Neural progenitor cell (in vitro differentiated cells): ENCODE measurements around the gene CELF4. TPM values are rescaled to one million over a fixed set of nuclear protein-coding genes. Genes with fewer than 3 reads are reported as not detected.

Experiments used
- DNase-seq: peaks from one replicate; pipeline ENCODE4 v3.0.0-alpha.2; 2016; ENCODE audit warnings: low spot score
- H2AFZ ChIP-seq: fragments of 200-600 bp; sonication (generic); replicated peaks from 2 replicates; pipeline ENCODE4 v1.6.1; 2016; ENCODE audit warnings: antibody characterized with exemption
- H3F3A ChIP-seq: fragments of 200-600 bp; sonication (generic); 2 replicates; pipeline ENCODE4 v1.6.1; 2016; ENCODE audit warnings: antibody characterized with exemption, low read depth
- H3K27ac ChIP-seq: fragments of 200-600 bp; sonication (generic); 2 replicates; pipeline ENCODE4 v1.5.1; 2016; ENCODE audit warnings: mild to moderate bottlenecking
- H3K27me3 ChIP-seq: fragments of 200-600 bp; sonication (generic); 2 replicates; pipeline ENCODE4 v1.6.1; 2016; ENCODE audit warnings: mild to moderate bottlenecking, moderate library complexity
- H3K36me3 ChIP-seq: fragments of 200-600 bp; sonication (generic); 2 replicates; pipeline ENCODE4 v1.5.1; 2016
- H3K4me1 ChIP-seq: fragments of 200-600 bp; sonication (generic); 2 replicates; pipeline ENCODE4 v1.6.1; 2016; ENCODE audit warnings: mixed run types
- H3K4me2 ChIP-seq: fragments of 200-600 bp; sonication (generic); 2 replicates; pipeline ENCODE4 v1.6.1; 2016
- H3K4me3 ChIP-seq: fragments of 200-600 bp; sonication (generic); 2 replicates; pipeline ENCODE4 v1.5.1; 2016
- H3K79me2 ChIP-seq: fragments of 200-600 bp; sonication (generic); 2 replicates; pipeline ENCODE4 v1.6.1; 2016; ENCODE audit warnings: low read depth
- H3K9ac ChIP-seq: fragments of 200-600 bp; sonication (generic); 2 replicates; pipeline ENCODE4 v1.6.1; 2016
- H3K9me3 ChIP-seq: fragments of 200-600 bp; sonication (generic); 2 replicates; pipeline ENCODE4 v1.5.1; 2016; ENCODE audit warnings: low read depth
- H4K20me1 ChIP-seq: fragments of 200-600 bp; sonication (generic); 2 replicates; pipeline ENCODE4 v1.6.1; 2016; ENCODE audit warnings: low read depth
- H3K27ac Mint-ChIP-seq: 3 replicates; pipeline ENCODE4 v1.8.0; 2021; ENCODE audit warnings: mixed read lengths
- H3K27me3 Mint-ChIP-seq: 2 replicates; pipeline ENCODE4 v1.8.0; 2022; ENCODE audit warnings: low read depth, mild to moderate bottlenecking, inconsistent platforms, moderate library complexity, mixed read lengths; ENCODE audit not compliant: insufficient read depth
- H3K36me3 Mint-ChIP-seq: 3 replicates; pipeline ENCODE4 v1.8.0; 2021; ENCODE audit warnings: mixed read lengths
- H3K4me1 Mint-ChIP-seq: 3 replicates; pipeline ENCODE4 v1.8.0; 2021; ENCODE audit warnings: mixed read lengths
- H3K4me3 Mint-ChIP-seq: 3 replicates; pipeline ENCODE4 v1.8.0; 2021; ENCODE audit warnings: mild to moderate bottlenecking, moderate library complexity, mixed read lengths
- H3K9me3 Mint-ChIP-seq: 3 replicates; pipeline ENCODE4 v1.8.0; 2020; ENCODE audit warnings: mixed read lengths
- EZH2 ChIP-seq: fragments of 200-600 bp; sonication (generic); IDR thresholded peaks from 2 replicates; pipeline ENCODE4 v1.6.1; 2017; ENCODE audit warnings: antibody characterized with exemption, mild to moderate bottlenecking, moderate library complexity
- EZH2phosphoT487 ChIP-seq: fragments of 200-600 bp; sonication (generic); IDR thresholded peaks from 2 replicates; pipeline ENCODE4 v1.6.1; 2017; ENCODE audit warnings: antibody characterized with exemption
- total RNA-seq: library from RNA; depleted of rRNA; stranded (reverse); fragments of >200 nt; gene quantifications from 2 replicates; pipeline ENCODE4 v1.2.3, GENCODE V29; 2015; ENCODE audit warnings: low replicate concordance
- TF ChIP-seq, protein P1 (sequence below): fragments of 200-600 bp; sonication (generic); IDR thresholded peaks from 2 replicates; pipeline ENCODE4 v1.5.1; 2017; ENCODE audit warnings: antibody characterized with exemption, mild to moderate bottlenecking

The CELF4 gene
- total RNA-seq, 1 donor from 2014 or later: 1.8 TPM

DNA sequence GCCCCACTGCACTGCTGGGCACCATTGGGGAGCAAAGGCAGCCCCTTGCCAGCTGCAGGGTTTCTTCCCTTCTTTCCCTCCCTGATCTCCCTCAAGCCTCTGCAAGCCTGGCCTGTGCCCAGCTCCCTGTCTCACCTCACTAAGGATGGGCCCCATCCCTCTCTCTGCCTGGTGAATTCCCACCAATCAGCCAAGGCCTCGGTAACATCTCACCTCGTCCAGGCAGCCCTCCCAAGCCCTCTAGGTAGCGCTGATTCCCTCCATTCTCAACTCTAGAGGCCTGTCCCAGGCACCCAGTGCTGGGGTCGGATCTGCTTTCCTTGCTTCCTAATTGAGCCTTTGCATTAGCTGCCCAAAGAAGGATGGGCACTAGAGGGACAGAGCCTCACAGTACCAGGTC, 63.0 kb downstream of the CELF4 start:
- Histone ChIP-seq H3K9ac (no peak overlapping the region), H3K27ac (no peak overlapping the region), H3F3A (no peaks in the 10 kb centered on the region), H2AFZ (no peak overlapping the region), H3K9me3 (no peaks in the 10 kb centered on the region), H3K4me3 (no peak overlapping the region), H3K36me3 (no peaks in the 10 kb centered on the region), H3K79me2 (no peaks in the 10 kb centered on the region), H3K4me1 (peaks cover 5% of the 10 kb centered on the region), H3K27me3 (no peaks in the 10 kb centered on the region), H4K20me1 (no peaks in the 10 kb centered on the region), H3K4me2 (no peak overlapping the region)
- DNase-seq: no peak
- no peaks in the 10 kb centered on the region for H3K9me3 Mint-ChIP-seq
- H3K4me1 Mint-ChIP-seq: peaks cover 12% of the 10 kb centered on the region
- no peaks in the 10 kb centered on the region for H3K36me3 Mint-ChIP-seq
- TF ChIP-seq EZH2 (no peak), EZH2phosphoT487 (no peak)
- TF ChIP-seq, protein P1, sequence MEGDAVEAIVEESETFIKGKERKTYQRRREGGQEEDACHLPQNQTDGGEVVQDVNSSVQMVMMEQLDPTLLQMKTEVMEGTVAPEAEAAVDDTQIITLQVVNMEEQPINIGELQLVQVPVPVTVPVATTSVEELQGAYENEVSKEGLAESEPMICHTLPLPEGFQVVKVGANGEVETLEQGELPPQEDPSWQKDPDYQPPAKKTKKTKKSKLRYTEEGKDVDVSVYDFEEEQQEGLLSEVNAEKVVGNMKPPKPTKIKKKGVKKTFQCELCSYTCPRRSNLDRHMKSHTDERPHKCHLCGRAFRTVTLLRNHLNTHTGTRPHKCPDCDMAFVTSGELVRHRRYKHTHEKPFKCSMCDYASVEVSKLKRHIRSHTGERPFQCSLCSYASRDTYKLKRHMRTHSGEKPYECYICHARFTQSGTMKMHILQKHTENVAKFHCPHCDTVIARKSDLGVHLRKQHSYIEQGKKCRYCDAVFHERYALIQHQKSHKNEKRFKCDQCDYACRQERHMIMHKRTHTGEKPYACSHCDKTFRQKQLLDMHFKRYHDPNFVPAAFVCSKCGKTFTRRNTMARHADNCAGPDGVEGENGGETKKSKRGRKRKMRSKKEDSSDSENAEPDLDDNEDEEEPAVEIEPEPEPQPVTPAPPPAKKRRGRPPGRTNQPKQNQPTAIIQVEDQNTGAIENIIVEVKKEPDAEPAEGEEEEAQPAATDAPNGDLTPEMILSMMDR: no peak
- H3K27ac Mint-ChIP-seq: no peak overlapping the region
- H3K4me3 Mint-ChIP-seq: no peak overlapping the region
- peaks cover 8% of the 10 kb centered on the region for H3K27me3 Mint-ChIP-seq

DNA sequence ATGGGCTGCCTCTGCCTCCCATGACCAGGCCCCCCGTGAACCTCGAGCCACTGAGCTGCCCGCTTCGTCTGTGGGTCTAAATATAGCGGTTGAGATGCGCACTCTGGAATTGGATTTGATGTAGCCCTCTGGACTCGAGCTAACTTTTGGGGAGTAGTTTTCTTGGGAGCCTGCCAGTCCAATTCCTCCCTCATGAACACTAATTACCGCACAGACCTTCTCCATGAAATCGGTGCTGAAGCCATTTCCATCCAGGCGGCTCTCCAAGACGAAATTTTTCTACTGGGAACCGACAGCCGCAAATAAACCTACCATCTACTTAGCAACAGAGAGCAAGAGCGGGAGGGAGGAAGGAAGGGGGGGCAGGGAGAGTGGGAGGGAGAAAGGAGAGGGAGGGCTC, 63.6 kb downstream of the CELF4 start:
- H3K4me1 Mint-ChIP-seq: peaks cover 12% of the 10 kb centered on the region
- H2AFZ ChIP-seq: no peak overlapping the region
- no peaks in the 10 kb centered on the region for H3K79me2 ChIP-seq
- H3K9ac ChIP-seq: no peak overlapping the region
- H4K20me1 ChIP-seq: no peaks in the 10 kb centered on the region
- H3F3A ChIP-seq: no peaks in the 10 kb centered on the region
- peaks cover 8% of the 10 kb centered on the region for H3K27me3 Mint-ChIP-seq
- H3K9me3 Mint-ChIP-seq: no peaks in the 10 kb centered on the region
- H3K4me1 ChIP-seq: peaks cover 5% of the 10 kb centered on the region
- H3K4me3 ChIP-seq: no peak overlapping the region
- no peaks in the 10 kb centered on the region for H3K36me3 Mint-ChIP-seq
- no peak overlapping the region for H3K4me2 ChIP-seq
- H3K27ac Mint-ChIP-seq: peak overlapping the region; percentile 47
- TF ChIP-seq EZH2 (no peak), EZH2phosphoT487 (no peak)
- TF ChIP-seq, protein P1: no peak
- H3K36me3 ChIP-seq: no peaks in the 10 kb centered on the region
- H3K27ac ChIP-seq: no peak overlapping the region
- DNase-seq: no peak
- H3K4me3 Mint-ChIP-seq: no peak overlapping the region
- no peaks in the 10 kb centered on the region for H3K27me3 ChIP-seq
- H3K9me3 ChIP-seq: no peaks in the 10 kb centered on the region

DNA sequence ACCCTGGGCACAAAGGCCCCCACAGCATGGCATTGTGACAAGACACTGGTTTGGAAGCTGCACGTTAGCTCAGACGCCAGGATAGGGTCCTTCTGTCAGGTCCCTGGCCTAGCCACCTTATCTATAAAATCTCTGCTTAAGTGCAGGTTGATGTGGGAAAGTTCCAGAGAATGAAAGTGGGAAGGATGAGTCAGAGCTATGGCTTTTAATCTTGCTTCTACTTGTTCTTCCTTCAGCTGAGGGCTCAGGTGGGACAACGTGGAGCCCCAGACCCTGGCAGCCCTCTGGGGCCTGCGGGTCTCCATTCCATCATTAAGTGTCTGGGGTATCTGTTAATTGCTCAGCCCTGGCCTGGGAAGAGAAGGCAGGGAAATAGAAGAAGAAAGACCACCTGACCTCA, 64.5 kb downstream of the CELF4 start:
- Histone ChIP-seq H3K36me3 (no peaks in the 10 kb centered on the region), H3K27ac (no peak overlapping the region), H3K79me2 (no peaks in the 10 kb centered on the region), H3K9ac (no peak overlapping the region), H3K27me3 (no peaks in the 10 kb centered on the region), H3K4me1 (peaks cover 5% of the 10 kb centered on the region), H4K20me1 (no peaks in the 10 kb centered on the region), H3K9me3 (no peaks in the 10 kb centered on the region), H3F3A (no peaks in the 10 kb centered on the region), H3K4me3 (no peak overlapping the region), H2AFZ (no peak overlapping the region), H3K4me2 (no peak overlapping the region)
- no peak overlapping the region for H3K27ac Mint-ChIP-seq
- no peaks in the 10 kb centered on the region for H3K36me3 Mint-ChIP-seq
- TF ChIP-seq EZH2 (no peak), EZH2phosphoT487 (no peak)
- TF ChIP-seq, protein P1: no peak
- no peak for DNase-seq
- peaks cover 8% of the 10 kb centered on the region for H3K27me3 Mint-ChIP-seq
- peaks cover 12% of the 10 kb centered on the region for H3K4me1 Mint-ChIP-seq
- no peak overlapping the region for H3K4me3 Mint-ChIP-seq
- H3K9me3 Mint-ChIP-seq: no peaks in the 10 kb centered on the region

DNA sequence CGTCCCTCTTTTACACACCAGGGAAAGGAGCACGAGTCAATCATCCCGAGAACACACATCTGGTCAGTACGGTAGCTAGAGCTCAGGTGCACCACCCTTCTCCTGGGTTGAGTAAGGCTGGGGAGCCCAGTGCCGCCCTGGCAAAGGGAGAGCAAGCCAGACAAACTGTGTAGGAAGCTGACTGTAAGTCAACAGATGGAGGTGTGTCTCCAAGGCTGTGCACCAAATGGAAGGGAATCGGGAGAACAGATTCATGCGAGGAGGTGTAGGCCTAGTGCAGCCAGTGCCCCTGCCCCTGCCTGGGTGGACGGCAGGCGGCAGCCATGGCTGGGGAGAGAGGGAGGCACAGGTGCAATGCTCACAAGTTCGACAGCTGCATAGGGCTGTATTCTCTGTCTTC, 65.7 kb downstream of the CELF4 start:
- Histone ChIP-seq H2AFZ (no peak overlapping the region), H3K4me2 (no peak overlapping the region), H3F3A (no peaks in the 10 kb centered on the region), H3K27me3 (no peaks in the 10 kb centered on the region), H3K4me3 (no peak overlapping the region), H4K20me1 (no peaks in the 10 kb centered on the region), H3K36me3 (no peaks in the 10 kb centered on the region), H3K79me2 (no peaks in the 10 kb centered on the region), H3K4me1 (peaks cover 5% of the 10 kb centered on the region), H3K9ac (no peak overlapping the region), H3K9me3 (no peaks in the 10 kb centered on the region), H3K27ac (no peak overlapping the region)
- Mint-ChIP-seq H3K27ac (no peak overlapping the region), H3K36me3 (no peaks in the 10 kb centered on the region), H3K4me3 (no peak overlapping the region), H3K27me3 (peaks cover 6% of the 10 kb centered on the region), H3K4me1 (peaks cover 12% of the 10 kb centered on the region), H3K9me3 (no peaks in the 10 kb centered on the region)
- DNase-seq: no peak
- TF ChIP-seq EZH2 (no peak), EZH2phosphoT487 (no peak)
- TF ChIP-seq, protein P1: no peak
